EL (cell line): ENCODE measurements around the gene AADACL2.
A peak's percentile ranks its signal among the peaks of the same experiment; 100 is the strongest.
"Not testable (repeated sequence)": the region's sequence is repeated elsewhere in the genome, so short reads cannot be mapped to it uniquely, and the experiment has no call there.

Experiments
- DNase-seq: peaks from one replicate; pipeline ENCODE4 v3.0.0-alpha.2; 2016

The AADACL2 gene

DNA sequence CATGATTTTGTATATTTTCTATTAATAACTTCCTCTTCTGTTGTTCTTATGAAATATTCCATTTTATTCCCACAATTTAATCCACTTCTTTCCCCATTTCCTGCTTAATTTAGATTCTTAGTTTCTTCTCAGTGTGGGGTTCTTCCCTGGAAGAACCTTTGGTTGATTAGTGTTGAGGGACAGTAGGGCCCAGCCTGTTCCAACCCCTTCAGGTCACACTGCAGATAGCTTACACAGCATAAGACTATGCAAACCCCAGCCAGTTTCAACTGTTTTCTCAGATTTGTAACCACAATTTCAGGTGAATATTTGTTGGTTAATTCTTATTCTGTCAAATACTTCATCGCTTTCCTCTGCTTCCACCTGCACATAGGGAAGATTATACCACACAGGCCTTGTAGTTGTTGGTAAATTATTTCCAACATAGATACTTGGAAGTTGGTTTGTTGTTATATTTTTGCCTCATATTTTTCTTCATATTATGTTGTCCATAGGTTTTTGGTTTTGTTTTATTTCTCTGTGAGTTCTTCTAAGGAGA lies 34.7 kb downstream of the AADACL2 start:
- DNase-seq, result no peak

DNA sequence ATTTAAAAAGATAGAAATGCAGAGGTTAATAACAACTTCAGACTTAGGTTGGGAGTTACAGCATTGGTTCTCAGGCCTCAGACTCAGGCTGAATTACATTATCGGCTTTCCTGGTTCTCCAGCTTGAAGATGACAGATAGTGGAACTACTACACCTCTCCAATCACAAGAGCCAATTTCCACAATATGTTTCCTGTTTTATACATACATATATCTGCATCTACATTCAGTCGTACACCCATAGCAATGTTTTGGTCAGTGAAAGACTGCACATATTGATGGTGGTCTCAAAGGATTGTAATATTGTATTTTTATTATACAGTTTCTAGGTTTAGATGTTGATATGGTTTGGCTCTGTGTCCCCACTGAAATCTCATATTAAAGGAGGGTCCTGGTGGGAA lies 35.4 kb downstream of the AADACL2 start:
- no peak for DNase-seq

DNA sequence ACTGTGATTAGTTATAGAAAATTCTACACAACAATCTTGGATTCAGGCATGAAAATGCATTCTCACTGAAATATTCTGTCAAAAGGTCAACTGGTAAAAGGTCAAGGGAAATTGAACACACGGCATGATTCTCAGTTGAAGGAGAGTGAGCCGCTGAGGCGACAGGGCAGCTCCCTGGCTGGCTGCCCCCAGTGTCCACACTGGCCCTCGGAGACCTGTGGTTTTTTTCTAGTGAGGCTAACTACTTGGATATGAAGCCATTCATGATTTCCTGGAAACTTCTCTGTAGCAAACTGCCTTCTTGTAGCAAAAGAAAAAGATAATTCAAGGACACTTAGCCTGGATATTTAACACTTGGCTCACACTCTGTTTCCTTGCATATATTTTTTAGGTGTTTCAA lies 37.2 kb downstream of the AADACL2 start:
- no peak for DNase-seq

GRCh38 chr3:151772825-151773480 lies 39.2 kb downstream of the AADACL2 start:
- no peak for DNase-seq

DNA sequence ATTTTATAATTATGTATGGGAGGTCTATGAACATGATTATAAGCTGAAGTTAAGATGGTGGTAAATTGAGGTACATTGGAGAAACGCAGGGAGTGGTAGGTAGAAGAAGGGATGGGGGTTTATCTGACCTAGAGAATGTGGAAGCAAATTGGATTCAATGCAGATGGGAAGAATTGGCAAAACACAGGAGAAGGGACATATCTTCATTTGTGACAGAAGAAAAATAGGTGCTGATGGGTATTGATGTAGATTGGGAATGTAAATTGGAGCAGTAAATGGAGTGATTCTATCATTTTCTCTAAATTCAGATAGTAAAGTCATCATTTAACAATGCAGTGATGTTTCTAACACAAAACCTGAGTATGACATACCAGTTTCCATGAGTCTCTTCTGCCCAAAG lies 40.5 kb downstream of the AADACL2 start:
- DNase-seq, result no peak

GRCh38 chr3:151774910-151775309 lies 41.2 kb downstream of the AADACL2 start:
- DNase-seq, result no peak

DNA sequence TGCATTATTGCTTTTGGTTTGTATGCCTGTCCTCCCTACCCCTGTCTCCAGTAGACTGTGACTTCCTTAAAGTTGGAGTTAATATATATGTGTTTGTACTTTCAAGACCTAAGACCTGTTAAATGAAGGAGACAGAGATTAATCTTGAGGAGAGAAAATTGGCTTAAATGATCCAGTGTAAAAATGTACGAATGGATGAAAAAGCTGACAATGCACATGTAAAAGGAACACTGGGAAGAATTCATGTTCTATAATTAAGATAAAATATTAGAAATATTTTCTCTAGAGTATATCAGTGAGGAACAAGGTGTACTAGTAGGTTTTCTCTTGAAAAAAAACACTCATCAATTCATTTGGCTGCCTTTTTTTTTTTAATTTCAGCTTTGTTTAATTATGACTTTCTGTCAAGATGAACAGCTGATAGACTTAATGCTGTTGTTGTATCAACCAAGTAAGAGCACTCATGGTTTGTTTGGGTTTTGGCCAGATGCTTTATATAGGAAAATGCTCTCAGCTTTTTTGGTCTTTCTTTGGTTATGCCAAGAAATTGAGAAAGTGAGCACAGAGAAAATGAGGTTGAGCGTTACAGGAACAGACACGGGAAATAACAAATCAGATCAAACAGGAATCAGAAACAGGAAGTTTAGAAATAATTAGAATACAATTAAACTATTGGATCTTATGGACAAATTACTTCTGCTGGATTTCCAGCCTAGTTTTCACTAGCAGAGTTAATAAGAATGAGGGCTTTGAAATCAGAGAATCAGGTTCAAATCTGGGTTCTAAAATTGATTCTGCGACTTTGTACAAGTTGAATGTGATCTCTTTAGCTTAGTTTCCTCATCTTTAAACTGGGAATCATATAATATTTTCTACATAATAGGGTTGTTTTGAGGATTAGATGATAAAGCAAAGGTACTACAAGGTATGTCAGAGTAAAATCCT lies 41.9 kb downstream of the AADACL2 start:
- DNase-seq, result no peak

DNA sequence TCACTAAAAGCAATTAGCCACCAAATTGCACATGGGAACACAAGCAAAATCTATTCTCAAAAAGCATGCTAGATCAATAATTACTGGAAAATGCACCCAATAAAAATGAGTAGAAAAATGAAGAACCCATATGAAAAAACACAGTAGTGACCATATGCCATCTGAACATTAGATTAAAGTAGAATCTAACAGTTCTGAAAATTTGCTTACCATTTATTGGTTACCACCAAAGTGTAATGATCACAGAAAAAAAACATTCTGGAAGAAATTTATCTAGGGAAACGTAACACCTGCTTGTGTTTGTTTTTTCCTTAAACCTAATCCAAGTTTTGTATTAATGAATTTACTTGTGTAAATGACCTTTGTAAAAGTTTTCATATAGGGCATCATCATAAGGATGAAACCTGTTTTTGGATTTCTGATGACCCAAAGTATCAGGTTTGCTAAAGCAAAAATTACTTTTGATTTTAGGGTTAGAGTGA lies 42.6 kb downstream of the AADACL2 start:
- no peak for DNase-seq

- no peak for DNase-seq
These were observed 44.2 kb downstream of the AADACL2 start for GRCh38 chr3:151777880-151778279.

DNA sequence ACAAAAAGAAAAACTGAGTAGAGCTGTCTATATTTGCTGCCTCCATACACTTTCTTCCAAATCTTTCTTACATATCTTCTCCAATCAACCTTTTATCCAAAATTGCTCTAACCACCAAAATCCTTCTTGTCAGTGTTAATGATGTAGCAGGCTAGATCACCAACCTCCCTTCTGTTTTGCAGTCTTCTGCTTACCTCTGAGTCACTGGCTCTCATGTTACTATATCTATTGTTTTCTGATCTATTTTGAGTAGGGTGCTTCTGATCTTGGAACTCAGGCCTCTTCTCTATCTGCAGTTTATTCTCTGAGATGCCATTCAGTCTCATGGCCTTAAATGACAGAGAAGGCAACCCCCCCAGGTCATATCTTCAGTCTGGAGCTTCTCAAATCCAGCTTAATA lies 53.9 kb downstream of the AADACL2 start:
- DNase-seq, result no peak

GRCh38 chr3:151788401-151788800 lies 54.7 kb downstream of the AADACL2 start:
- no peak for DNase-seq

DNA sequence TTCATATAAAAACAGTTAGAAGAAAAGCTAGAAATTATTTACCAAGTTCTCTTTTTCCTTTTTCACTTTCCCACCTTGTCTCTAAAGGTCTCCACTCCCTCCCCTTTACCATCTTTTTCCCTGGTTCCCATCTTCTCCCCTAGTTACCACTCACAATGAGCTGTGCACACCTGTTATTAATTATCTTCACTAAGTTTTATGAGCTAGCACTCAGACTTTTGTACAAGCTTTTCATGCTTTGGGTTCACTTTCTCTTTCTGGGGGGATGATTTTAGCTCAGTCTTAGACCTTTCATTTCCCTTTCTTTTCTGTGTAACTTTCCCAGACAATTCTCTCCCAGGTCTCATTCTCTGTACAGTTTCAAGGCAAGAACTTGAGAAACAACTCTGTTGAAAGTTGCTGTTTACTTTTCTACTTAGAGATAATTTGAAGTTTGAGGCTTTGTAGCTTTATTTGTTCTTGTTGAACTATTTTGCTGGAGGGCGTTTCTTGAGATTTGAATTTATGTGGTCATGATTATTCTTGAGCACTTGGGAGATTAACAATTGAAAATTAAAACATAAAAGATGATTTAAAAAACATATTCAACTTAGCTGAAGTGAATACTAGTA lies 56.2 kb downstream of the AADACL2 start:
- DNase-seq, result peak; percentile 4

GRCh38 chr3:151790763-151791162 lies 57.0 kb downstream of the AADACL2 start:
- DNase-seq, result not testable (repeated sequence)

- DNase-seq, result no peak
These were observed 58.7 kb downstream of the AADACL2 start for GRCh38 chr3:151792411-151792810.

DNA sequence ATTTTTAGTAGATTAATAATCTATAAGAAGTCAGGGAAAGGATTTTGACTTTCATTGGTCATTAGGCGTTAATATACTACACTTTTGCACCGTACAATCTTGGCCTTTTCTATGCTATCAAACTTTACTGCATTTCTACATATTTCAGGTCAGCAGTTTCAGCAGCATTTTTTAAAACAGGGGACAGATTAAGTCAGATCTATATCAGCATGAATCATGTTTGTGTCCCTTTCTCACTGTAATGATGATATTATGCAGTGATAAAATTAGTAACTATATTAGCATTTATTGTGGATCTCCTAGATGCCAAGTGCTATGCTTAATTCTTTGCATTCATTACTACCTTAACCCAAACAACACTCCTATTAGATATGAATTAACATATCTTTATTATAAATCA lies 59.9 kb downstream of the AADACL2 start:
- DNase-seq, result no peak

DNA sequence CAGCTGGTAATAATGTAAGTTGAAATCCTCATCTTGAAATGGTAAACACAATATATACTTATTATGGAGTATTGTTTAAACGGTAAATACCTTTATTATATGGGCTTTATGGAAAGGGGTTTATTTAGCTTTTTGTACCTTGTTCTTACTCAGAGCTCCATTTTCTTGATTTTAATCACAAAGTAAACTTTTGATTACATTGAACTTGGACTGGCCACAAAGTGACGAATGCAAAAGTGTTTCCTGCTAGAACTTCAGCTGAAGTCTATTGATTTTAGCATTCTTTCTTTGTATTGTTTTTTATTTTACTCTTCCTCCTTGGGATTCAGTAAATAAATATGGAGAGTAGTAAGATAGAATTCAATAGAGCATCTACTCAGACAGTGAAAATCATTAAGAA lies 60.4 kb downstream of the AADACL2 start:
- no peak for DNase-seq

GRCh38 chr3:151795276-151795675 lies 61.5 kb downstream of the AADACL2 start:
- DNase-seq, result peak; percentile 74

DNA sequence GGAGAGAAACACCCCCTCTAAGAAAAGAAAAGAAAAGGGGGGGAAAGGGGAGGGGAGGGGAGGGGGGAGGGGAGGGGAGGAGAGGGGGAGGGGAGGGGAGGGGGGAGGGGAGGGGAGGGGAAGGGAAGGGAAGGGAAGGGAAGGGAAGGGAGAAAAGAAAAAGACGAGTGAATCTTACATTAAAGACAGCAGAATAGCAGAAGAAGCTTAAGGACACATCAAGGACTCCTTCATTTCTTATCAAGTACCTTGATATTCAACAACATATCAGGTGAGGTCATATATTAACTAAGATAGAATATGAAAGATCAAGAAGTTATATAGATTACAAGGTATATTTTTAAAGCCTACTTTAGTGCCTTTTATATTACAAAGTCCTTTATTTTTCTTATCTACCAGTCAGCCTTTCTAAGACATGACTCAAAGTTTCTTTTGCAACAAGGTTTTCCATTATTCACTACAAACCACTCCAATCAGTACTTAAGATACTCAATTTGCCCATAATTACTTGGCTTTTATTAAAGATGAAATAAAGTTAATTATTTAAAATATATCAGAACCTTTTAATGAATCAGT lies 62.5 kb downstream of the AADACL2 start:
- no peak for DNase-seq

DNA sequence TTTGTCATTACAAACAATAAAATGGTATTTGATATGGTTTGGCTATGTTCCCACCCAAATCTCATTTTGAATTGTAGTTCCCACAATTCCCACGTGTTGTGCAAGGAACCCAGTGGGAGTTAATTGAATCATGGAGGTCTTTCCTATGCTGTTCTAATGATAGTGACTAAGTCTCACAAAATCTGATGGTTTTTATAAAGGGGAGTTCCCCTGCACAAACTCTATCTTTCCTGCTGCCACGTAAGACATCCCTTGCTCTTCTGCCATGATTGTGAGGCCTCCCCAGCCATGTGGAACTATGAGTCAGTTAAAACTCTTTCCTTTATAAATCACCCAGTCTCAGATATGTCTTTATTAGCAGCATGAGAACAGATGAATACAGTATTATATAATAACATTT lies 64.7 kb downstream of the AADACL2 start:
- DNase-seq, result no peak

DNA sequence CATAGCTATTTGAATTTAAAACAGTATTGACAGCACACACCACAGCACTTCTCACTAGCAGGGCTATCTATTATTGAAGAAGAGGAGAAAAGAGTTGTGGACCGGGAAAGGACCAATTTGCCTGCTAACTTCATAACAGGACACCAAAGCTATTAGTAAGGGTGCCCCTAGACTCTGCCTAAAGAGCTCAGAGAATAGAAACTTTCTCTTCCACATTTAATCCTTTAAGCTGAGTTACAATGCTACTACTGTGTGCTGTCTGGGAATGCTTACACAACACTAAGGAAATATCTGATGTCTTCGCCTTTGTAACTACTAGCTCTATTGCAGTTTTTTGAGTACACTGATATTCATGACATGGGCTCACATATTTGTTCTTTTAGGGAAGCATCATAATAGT lies 66.7 kb downstream of the AADACL2 start:
- DNase-seq, result no peak

DNA sequence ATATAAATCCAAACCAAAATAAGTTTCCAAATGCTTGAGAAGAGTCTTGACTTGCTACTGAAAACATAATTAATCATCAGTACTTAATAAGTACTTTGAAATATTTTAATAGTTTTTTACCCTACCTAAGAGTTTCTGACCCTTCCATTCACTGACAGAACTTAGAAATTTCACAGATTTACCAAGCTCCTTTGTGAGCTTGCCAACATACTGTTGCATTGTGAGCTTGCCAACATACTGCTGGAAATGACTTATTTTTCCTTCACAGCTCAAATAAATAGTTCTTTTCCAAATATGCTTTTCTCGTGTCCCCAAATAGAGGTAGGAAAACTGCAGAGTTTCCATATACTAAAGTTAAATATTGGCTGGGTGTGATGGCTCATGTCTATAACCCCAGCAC lies 70.5 kb downstream of the AADACL2 start:
- no peak for DNase-seq

GRCh38 chr3:151806838-151807237 lies 73.1 kb downstream of the AADACL2 start:
- no peak for DNase-seq
